GM12872 (cell line): ENCODE results near the gene EVA1B.

Source experiments
- CTCF ChIP-seq: IDR thresholded peaks from 3 replicates; pipeline ENCODE4 v1.5.1; 2011; ENCODE audit warnings: low read depth, mild to moderate bottlenecking, low read length, moderate library complexity; ENCODE audit not compliant: insufficient read depth

Gene EVA1B

GRCh38 chr1:36329817-36330216 lies 6.4 kb upstream of the EVA1B start:
- TF ChIP-seq CTCF = no peak

- no peak for TF ChIP-seq CTCF
Observed at GRCh38 chr1:36328713-36329112, 5.3 kb upstream of the EVA1B start.

GRCh38 chr1:36328088-36328480 lies 4.6 kb upstream of the EVA1B start:
- TF ChIP-seq CTCF = no peak

GRCh38 chr1:36327421-36328087 lies 4.1 kb upstream of the EVA1B start:
- no peak for TF ChIP-seq CTCF

- TF ChIP-seq CTCF = no peak
Observed at GRCh38 chr1:36326499-36326898, 3.1 kb upstream of the EVA1B start.

- no peak for TF ChIP-seq CTCF
Observed at GRCh38 chr1:36324353-36324703, 883 bp upstream of the EVA1B start.

- TF ChIP-seq CTCF = no peak
Observed at GRCh38 chr1:36322786-36323635, 434 bp downstream of the EVA1B start.
